SK-N-SH (cell line): ENCODE data around the gene MYOM3. TPM values are rescaled to one million over a fixed set of nuclear protein-coding genes. Genes with fewer than 3 reads are reported as not detected.
A peak's percentile ranks its signal among the peaks of the same experiment; 100 is the strongest.

Experiments used
- CTCF ChIA-PET: fragments of 300-600, 350-600 bp; formaldehyde crosslinking; extraction: SDS; loops from one replicate; lab custom pipeline; 2021; lab: Yijun Ruan, JAX
- POLR2A ChIA-PET: fragments of 350-600 bp; sonication (Branson Sonifier 250); formaldehyde crosslinking; extraction: SDS; loops from one replicate; lab custom pipeline; 2020; ENCODE audit warnings: antibody characterized with exemption, inconsistent platforms; lab: Yijun Ruan, JAX
- DNase-seq: peaks from one replicate; pipeline ENCODE4 v3.0.0; 2012
- H2AFZ ChIP-seq: fragments of 200-600 bp; sonication (generic); 2 replicates; pipeline ENCODE4 v1.8.1; 2016; ENCODE audit warnings: antibody characterized with exemption, mild to moderate bottlenecking, low read depth
- H3F3A ChIP-seq: fragments of 200-600 bp; sonication (generic); replicated peaks from 2 replicates; pipeline ENCODE3; 2016; ENCODE audit warnings: antibody characterized with exemption, mild to moderate bottlenecking; ENCODE audit not compliant: insufficient read depth
- H3K27ac ChIP-seq, 2 experiments: fragments of 200-500 bp in 1 of 2; fragments of 200-600 bp in 1 of 2; sonication (Bioruptor generic) in 1 of 2; sonication (generic), shearing (Covaris generic) in 1 of 2; 2 replicates each; pipeline versions ENCODE4 v1.5.1 to v1.6.1; 2014 to 2016; ENCODE audit warnings: low read depth in 2 of 2, inconsistent platforms in 1 of 2, low read length in 1 of 2, mild to moderate bottlenecking in 1 of 2, mixed read lengths in 1 of 2
- H3K27me3 ChIP-seq: fragments of 200-600 bp; sonication (generic), shearing (Covaris generic); 2 replicates; pipeline ENCODE4 v1.6.1; 2016; ENCODE audit warnings: mixed run types; ENCODE audit not compliant: insufficient read depth
- H3K36me3 ChIP-seq, 2 experiments: fragments of 200-500 bp in 1 of 2; fragments of 200-600 bp in 1 of 2; sonication (Bioruptor generic) in 1 of 2; sonication (generic) in 1 of 2; replicated peaks in 1 of 2; 2 replicates each; pipeline versions ENCODE3 to v1.5.1; 2014 to 2016; ENCODE audit warnings: low read length in 1 of 2, mild to moderate bottlenecking in 1 of 2; ENCODE audit not compliant: insufficient read depth in 2 of 2, control insufficient read depth in 1 of 2
- H3K4me1 ChIP-seq, 2 experiments: fragments of 200-500 bp in 1 of 2; fragments of 200-600 bp in 1 of 2; sonication (Bioruptor generic) in 1 of 2; sonication (generic), shearing (Covaris generic) in 1 of 2; 2 replicates each; pipeline versions ENCODE4 v1.5.1 to v1.6.1; 2014 to 2016; ENCODE audit warnings: low read depth in 1 of 2, low read length in 1 of 2, mixed run types in 1 of 2; ENCODE audit not compliant: insufficient read depth in 2 of 2, control insufficient read depth in 1 of 2
- H3K4me2 ChIP-seq: fragments of 200-600 bp; sonication (generic), shearing (Covaris generic); 2 replicates; pipeline ENCODE4 v1.6.1; 2017; ENCODE audit warnings: mixed run types
- H3K4me3 ChIP-seq, 2 experiments: fragments of 200-500 bp in 1 of 2; fragments of 200-600 bp in 1 of 2; sonication (Bioruptor generic) in 1 of 2; sonication (generic), shearing (Covaris generic) in 1 of 2; 2 replicates each; pipeline versions ENCODE4 v1.5.1 to v1.8.1; 2014 to 2016; ENCODE audit warnings: low read depth in 2 of 2, inconsistent platforms in 1 of 2, low read length in 1 of 2, mild to moderate bottlenecking in 1 of 2, mixed read lengths in 1 of 2, moderate library complexity in 1 of 2
- H3K79me2 ChIP-seq: fragments of 200-600 bp; sonication (generic); 2 replicates; pipeline ENCODE4 v1.8.1; 2017; ENCODE audit warnings: mild to moderate bottlenecking; ENCODE audit not compliant: insufficient read depth
- H3K9ac ChIP-seq: fragments of 200-600 bp; sonication (generic); 2 replicates; pipeline ENCODE4 v1.6.1; 2017; ENCODE audit warnings: mixed run types
- H3K9me2 ChIP-seq: fragments of 200-600 bp; sonication (generic); 2 replicates; pipeline ENCODE4 v1.6.1; 2017; ENCODE audit warnings: mixed run types
- H3K9me3 ChIP-seq: fragments of 200-600 bp; sonication (generic); 2 replicates; pipeline ENCODE4 v1.6.1; 2017; ENCODE audit warnings: mixed run types, mild to moderate bottlenecking, moderate library complexity
- H4K20me1 ChIP-seq: fragments of 200-600 bp; sonication (generic); 2 replicates; pipeline ENCODE4 v1.6.1; 2017; ENCODE audit warnings: mild to moderate bottlenecking, mixed run types; ENCODE audit not compliant: insufficient read depth
- CHD2 ChIP-seq: fragments of 150-350 bp; IDR thresholded peaks from 2 replicates; pipeline ENCODE4 v1.6.1; 2018; ENCODE audit warnings: low read length; ENCODE audit not compliant: partially characterized antibody
- ELF1 ChIP-seq: IDR thresholded peaks from 2 replicates; pipeline ENCODE4 v1.4.0; 2012
- EP300 ChIP-seq, 2 experiments: IDR thresholded peaks; 2 replicates each; pipeline versions ENCODE4 v1.4.0 to v1.6.1; 2012; ENCODE audit warnings: borderline replicate concordance in 1 of 2, low read depth in 1 of 2, low read length in 1 of 2
- EZH2phosphoT487 ChIP-seq: fragments of 200-600 bp; sonication (generic); IDR thresholded peaks from 2 replicates; pipeline ENCODE4 v1.6.1; 2017; ENCODE audit warnings: low read depth, mixed run types, mild to moderate bottlenecking, antibody characterized with exemption, moderate library complexity, borderline replicate concordance
- FOSL2 ChIP-seq: IDR thresholded peaks from 2 replicates; pipeline ENCODE4 v1.4.0; 2012; ENCODE audit warnings: low read depth, mild to moderate bottlenecking, moderate library complexity, borderline replicate concordance
- FOXM1 ChIP-seq: IDR thresholded peaks from 2 replicates; pipeline ENCODE4 v1.4.0; 2012; ENCODE audit warnings: low read depth, mild to moderate bottlenecking
- GABPA ChIP-seq: IDR thresholded peaks from 2 replicates; pipeline ENCODE4 v1.4.0; 2012; ENCODE audit warnings: low read depth, mild to moderate bottlenecking
- GATA2 ChIP-seq: sonication (generic); formaldehyde crosslinking; IDR thresholded peaks from 2 replicates; pipeline ENCODE4 v1.5.0; 2020; ENCODE audit warnings: mild to moderate bottlenecking, missing genetic modification reagents
- JUND ChIP-seq: IDR thresholded peaks from 2 replicates; pipeline ENCODE4 v1.4.0; 2012
- MEF2A ChIP-seq: IDR thresholded peaks from 2 replicates; pipeline ENCODE4 v1.4.0; 2012; ENCODE audit warnings: low read depth, borderline replicate concordance
- MXI1 ChIP-seq: IDR thresholded peaks from 2 replicates; pipeline ENCODE4 v1.6.1; 2012; ENCODE audit warnings: mild to moderate bottlenecking, low read depth, low read length, improper control_type of control experiment
- NFIC ChIP-seq: IDR thresholded peaks from 2 replicates; pipeline ENCODE4 v1.4.0; 2012; ENCODE audit warnings: borderline replicate concordance
- NRF1 ChIP-seq: IDR thresholded peaks from 2 replicates; pipeline ENCODE4 v1.6.1; 2012; ENCODE audit warnings: low read depth, mild to moderate bottlenecking, low read length
- RAD21 ChIP-seq: IDR thresholded peaks from 2 replicates; pipeline ENCODE4 v1.6.1; 2012; ENCODE audit warnings: mild to moderate bottlenecking, low read length
- RXRA ChIP-seq: IDR thresholded peaks from 2 replicates; pipeline ENCODE4 v1.4.0; 2012; ENCODE audit warnings: low read depth, mild to moderate bottlenecking, borderline replicate concordance
- SMC3 ChIP-seq: IDR thresholded peaks from 2 replicates; pipeline ENCODE4 v1.6.1; 2012; ENCODE audit warnings: low read depth, low read length, improper control_type of control experiment
- TEAD4 ChIP-seq: IDR thresholded peaks from 2 replicates; pipeline ENCODE4 v1.4.0; 2012; ENCODE audit warnings: mild to moderate bottlenecking, borderline replicate concordance; ENCODE audit not compliant: insufficient read depth
- WGBS: methylation state at CpG from one replicate; pipeline ENCODE4 v1.1.6; 2017; ENCODE audit warnings: low lambda C conversion rate; 5-methylcytosine and 5-hydroxymethylcytosine counted together
- polyA plus RNA-seq, 3 experiments: library from polyadenylated mRNA; depleted of rRNA; stranded (reverse); fragments of >200 nt; gene quantifications; 2 replicates each; pipeline ENCODE4 v1.2.3, GENCODE V29; 2012
- TF ChIP-seq, protein P1 (sequence below): fragments of 150-350 bp; IDR thresholded peaks from 2 replicates; pipeline ENCODE4 v1.6.1; 2017; ENCODE audit warnings: antibody characterized with exemption, low read length, low read depth, borderline replicate concordance
- TF ChIP-seq, protein P2 (sequence below): IDR thresholded peaks from 2 replicates; pipeline ENCODE4 v1.4.0; 2012; ENCODE audit warnings: low read depth, borderline replicate concordance
- TF ChIP-seq, protein P3 (sequence below): fragments of 150-350 bp; IDR thresholded peaks from 2 replicates; pipeline ENCODE4 v1.6.1; 2016; ENCODE audit warnings: mild to moderate bottlenecking, low read depth, low read length
- TF ChIP-seq, protein P4 (sequence below): IDR thresholded peaks from 2 replicates; pipeline ENCODE4; 2012
- TF ChIP-seq, protein P5 (sequence below): IDR thresholded peaks from 2 replicates; pipeline ENCODE4 v1.4.0; 2012; ENCODE audit warnings: low read depth
- TF ChIP-seq, protein P6 (sequence below): fragments of 200-600 bp; sonication (generic); IDR thresholded peaks from 2 replicates; pipeline ENCODE4 v1.6.1; 2017; ENCODE audit warnings: antibody characterized with exemption, mild to moderate bottlenecking, moderate library complexity
- TF ChIP-seq, protein P7 (sequence below): IDR thresholded peaks from 2 replicates; pipeline ENCODE4 v1.4.0; 2012; ENCODE audit warnings: low read depth, borderline replicate concordance

MYOM3 gene
- polyA plus RNA-seq, 1 of the 3 experiments (the other 2 are of a cell fraction), result 0.02 TPM

DNA sequence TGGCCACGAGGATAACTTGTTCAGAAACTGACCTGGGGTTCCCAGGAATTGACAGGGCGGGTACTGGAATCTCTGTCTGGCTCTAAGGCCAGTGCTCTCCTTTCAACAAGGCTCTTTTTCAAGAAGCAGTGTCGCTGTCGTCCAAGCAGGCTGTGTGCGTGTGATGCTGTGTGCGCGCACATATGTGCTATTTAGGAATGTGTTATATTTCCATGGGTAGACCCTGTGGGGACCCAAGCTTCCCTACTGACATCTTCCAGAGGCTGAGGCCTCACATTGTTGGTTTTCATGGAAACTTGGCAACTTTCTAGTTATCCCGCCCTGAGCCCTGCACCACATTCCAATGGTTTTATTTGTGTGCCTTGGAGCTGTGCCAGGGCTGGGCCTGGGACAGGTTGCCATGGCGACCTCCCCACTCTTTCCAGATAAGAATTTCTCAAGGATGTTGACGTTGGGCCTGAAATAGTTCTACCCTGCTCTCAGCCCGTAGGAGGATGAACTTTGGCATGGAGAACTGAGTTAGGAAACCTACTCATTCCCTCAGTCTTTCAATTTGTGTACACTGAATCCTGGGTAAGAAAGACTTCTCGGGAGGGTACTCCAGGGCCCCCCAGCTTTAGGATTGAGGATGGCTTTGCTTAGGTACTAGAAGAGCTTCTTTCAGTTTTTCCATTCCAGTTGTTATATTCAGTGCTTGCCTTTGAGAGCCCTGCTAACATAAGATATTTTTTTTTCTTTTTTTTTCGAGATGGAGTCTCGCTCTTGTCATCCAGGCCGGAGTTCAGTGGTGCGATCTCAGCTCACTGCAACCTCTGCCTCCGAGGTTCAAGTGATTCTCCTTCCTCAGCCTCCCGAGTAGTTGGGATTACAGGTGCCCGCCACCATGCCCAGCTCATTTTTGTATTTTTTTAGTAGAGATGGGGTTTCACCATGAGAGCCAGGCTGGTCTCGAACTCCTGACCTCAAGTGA lies 93.0 kb downstream of the MYOM3 start:
- Histone ChIP-seq H2AFZ (peak overlapping the region; percentile 60; the same call in 1 of the 2 replicates), H3K9ac (peak overlapping the region; percentile 73), H3K79me2 (peaks cover 3% of the 10 kb centered on the region; the same call in 1 of the 2 replicates), H3K9me2 (no peaks in the 10 kb centered on the region), H4K20me1 (no peaks in the 10 kb centered on the region), H3K4me3 (no peak overlapping the region), H3K9me3 (no peaks in the 10 kb centered on the region), H3F3A (peaks cover 32% of the 10 kb centered on the region), H3K27me3 (no peaks in the 10 kb centered on the region), H3K4me2 (peak overlapping the region; percentile 54), H3K27ac (peak overlapping the region; percentile 73 to 99; a peak in 3 of 4 replicates), H3K4me1 (peaks cover 12 to 50% of the 10 kb centered on the region in 2 experiments; a peak in 3 of 4 replicates), H3K36me3 (no peaks in the 10 kb centered on the region)
- peak; percentile 33 for DNase-seq
- WGBS, result 53% methylated on average over 15 of the region's 20 CpGs
- ChIA-PET CTCF (no interaction called here), POLR2A (no interaction called here)
- TF ChIP-seq NRF1 (no peak), ELF1 (no peak), CHD2 (no peak), GABPA (no peak), RAD21 (0 out of 2 replicates have a peak, but pooled peaks have one; percentile 4), MEF2A (peak; percentile 84; the same call in 1 of the 2 replicates), TEAD4 (peak; percentile 76; the same call in 1 of the 2 replicates), FOXM1 (no peak), FOSL2 (peak; percentile 45; the same call in 1 of the 2 replicates), EZH2phosphoT487 (no peak), RXRA (peak; percentile 67; the same call in 1 of the 2 replicates), NFIC (peak; percentile 99), JUND (peak; percentile 53), MXI1 (no peak), SMC3 (no peak), GATA2 (CRISPR knock-in tag) (no peak), EP300 (IDR thresholded peaks at IDR 0.05; ENCODE audit: borderline replicate concordance in 1 of 2, low read depth in 1 of 2, low read length in 1 of 2) (peak; percentile 33 to 71; a peak in 2 of 4 replicates)
- TF ChIP-seq, protein P1, sequence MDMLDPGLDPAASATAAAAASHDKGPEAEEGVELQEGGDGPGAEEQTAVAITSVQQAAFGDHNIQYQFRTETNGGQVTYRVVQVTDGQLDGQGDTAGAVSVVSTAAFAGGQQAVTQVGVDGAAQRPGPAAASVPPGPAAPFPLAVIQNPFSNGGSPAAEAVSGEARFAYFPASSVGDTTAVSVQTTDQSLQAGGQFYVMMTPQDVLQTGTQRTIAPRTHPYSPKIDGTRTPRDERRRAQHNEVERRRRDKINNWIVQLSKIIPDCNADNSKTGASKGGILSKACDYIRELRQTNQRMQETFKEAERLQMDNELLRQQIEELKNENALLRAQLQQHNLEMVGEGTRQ, result no peak
- TF ChIP-seq, protein P2, sequence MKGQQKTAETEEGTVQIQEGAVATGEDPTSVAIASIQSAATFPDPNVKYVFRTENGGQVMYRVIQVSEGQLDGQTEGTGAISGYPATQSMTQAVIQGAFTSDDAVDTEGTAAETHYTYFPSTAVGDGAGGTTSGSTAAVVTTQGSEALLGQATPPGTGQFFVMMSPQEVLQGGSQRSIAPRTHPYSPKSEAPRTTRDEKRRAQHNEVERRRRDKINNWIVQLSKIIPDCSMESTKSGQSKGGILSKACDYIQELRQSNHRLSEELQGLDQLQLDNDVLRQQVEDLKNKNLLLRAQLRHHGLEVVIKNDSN, result no peak
- TF ChIP-seq, protein P3, sequence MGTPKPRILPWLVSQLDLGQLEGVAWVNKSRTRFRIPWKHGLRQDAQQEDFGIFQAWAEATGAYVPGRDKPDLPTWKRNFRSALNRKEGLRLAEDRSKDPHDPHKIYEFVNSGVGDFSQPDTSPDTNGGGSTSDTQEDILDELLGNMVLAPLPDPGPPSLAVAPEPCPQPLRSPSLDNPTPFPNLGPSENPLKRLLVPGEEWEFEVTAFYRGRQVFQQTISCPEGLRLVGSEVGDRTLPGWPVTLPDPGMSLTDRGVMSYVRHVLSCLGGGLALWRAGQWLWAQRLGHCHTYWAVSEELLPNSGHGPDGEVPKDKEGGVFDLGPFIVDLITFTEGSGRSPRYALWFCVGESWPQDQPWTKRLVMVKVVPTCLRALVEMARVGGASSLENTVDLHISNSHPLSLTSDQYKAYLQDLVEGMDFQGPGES, result no peak
- TF ChIP-seq, protein P4, sequence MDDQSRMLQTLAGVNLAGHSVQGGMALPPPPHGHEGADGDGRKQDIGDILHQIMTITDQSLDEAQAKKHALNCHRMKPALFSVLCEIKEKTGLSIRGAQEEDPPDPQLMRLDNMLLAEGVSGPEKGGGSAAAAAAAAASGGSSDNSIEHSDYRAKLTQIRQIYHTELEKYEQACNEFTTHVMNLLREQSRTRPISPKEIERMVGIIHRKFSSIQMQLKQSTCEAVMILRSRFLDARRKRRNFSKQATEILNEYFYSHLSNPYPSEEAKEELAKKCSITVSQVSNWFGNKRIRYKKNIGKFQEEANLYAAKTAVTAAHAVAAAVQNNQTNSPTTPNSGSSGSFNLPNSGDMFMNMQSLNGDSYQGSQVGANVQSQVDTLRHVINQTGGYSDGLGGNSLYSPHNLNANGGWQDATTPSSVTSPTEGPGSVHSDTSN, result peak; percentile 69
- TF ChIP-seq, protein P5, sequence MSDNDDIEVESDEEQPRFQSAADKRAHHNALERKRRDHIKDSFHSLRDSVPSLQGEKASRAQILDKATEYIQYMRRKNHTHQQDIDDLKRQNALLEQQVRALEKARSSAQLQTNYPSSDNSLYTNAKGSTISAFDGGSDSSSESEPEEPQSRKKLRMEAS, result peak; percentile 69; the same call in 1 of the 2 replicates
- TF ChIP-seq, protein P6, sequence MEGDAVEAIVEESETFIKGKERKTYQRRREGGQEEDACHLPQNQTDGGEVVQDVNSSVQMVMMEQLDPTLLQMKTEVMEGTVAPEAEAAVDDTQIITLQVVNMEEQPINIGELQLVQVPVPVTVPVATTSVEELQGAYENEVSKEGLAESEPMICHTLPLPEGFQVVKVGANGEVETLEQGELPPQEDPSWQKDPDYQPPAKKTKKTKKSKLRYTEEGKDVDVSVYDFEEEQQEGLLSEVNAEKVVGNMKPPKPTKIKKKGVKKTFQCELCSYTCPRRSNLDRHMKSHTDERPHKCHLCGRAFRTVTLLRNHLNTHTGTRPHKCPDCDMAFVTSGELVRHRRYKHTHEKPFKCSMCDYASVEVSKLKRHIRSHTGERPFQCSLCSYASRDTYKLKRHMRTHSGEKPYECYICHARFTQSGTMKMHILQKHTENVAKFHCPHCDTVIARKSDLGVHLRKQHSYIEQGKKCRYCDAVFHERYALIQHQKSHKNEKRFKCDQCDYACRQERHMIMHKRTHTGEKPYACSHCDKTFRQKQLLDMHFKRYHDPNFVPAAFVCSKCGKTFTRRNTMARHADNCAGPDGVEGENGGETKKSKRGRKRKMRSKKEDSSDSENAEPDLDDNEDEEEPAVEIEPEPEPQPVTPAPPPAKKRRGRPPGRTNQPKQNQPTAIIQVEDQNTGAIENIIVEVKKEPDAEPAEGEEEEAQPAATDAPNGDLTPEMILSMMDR, result no peak
- TF ChIP-seq, protein P7, sequence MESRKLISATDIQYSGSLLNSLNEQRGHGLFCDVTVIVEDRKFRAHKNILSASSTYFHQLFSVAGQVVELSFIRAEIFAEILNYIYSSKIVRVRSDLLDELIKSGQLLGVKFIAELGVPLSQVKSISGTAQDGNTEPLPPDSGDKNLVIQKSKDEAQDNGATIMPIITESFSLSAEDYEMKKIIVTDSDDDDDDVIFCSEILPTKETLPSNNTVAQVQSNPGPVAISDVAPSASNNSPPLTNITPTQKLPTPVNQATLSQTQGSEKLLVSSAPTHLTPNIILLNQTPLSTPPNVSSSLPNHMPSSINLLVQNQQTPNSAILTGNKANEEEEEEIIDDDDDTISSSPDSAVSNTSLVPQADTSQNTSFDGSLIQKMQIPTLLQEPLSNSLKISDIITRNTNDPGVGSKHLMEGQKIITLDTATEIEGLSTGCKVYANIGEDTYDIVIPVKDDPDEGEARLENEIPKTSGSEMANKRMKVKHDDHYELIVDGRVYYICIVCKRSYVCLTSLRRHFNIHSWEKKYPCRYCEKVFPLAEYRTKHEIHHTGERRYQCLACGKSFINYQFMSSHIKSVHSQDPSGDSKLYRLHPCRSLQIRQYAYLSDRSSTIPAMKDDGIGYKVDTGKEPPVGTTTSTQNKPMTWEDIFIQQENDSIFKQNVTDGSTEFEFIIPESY, result peak; percentile 58; the same call in 1 of the 2 replicates
